GM12801 (cell line): ENCODE measurements around the gene NTN1.

Experiments
- CTCF ChIP-seq: IDR thresholded peaks from one replicate; pipeline ENCODE4 v1.5.1; 2011; ENCODE audit warnings: control low read depth; ENCODE audit not compliant: insufficient read length; ENCODE audit errors: extremely low read depth

Gene NTN1

GRCh38 chr17:9158544-9159452 is 137.5 kb downstream of the NTN1 start:
- no peak for TF ChIP-seq CTCF

- no peak for TF ChIP-seq CTCF
Measured at GRCh38 chr17:9162275-9162985, 141.1 kb downstream of the NTN1 start.

- TF ChIP-seq CTCF: no peak
Measured at GRCh38 chr17:9166788-9167187, 145.5 kb downstream of the NTN1 start.

- TF ChIP-seq CTCF: no peak
Measured at GRCh38 chr17:9167379-9167778, 146.1 kb downstream of the NTN1 start.

GRCh38 chr17:9169116-9169515 is 147.8 kb downstream of the NTN1 start:
- TF ChIP-seq CTCF: no peak

- TF ChIP-seq CTCF: no peak
Measured at GRCh38 chr17:9170336-9170735, 149.0 kb downstream of the NTN1 start.

GRCh38 chr17:9170853-9171252 is 149.5 kb downstream of the NTN1 start:
- no peak for TF ChIP-seq CTCF
